ENCODE results near the gene DEPDC5. TPM values are rescaled to one million over a fixed set of nuclear protein-coding genes. Genes with fewer than 3 reads are reported as not detected.

Gene DEPDC5
- total RNA-seq (2013; cell fraction: nucleolus; rRNA removed): 142 and 159 TPM in 2 replicates
- total RNA-seq (2014; rRNA removed) (20.0 and 21.4 TPM in 2 replicates), total RNA-seq (2014; rRNA removed; fragmentation: Illumina TruSeq; extraction: Trizol) (26.7 and 26.8 TPM in 2 replicates), total RNA-seq (2021) (28.6 and 38.9 TPM in 2 replicates), polyA plus RNA-seq (2011; rRNA removed) (26.5 and 29.0 TPM in 2 replicates), polyA plus RNA-seq (2014; fragmentation: Illumina TruSeq; extraction: Trizol) (19.4 and 23.2 TPM in 2 replicates), polyA plus RNA-seq (2014; fragmentation: Nextera tagmentation; extraction: Ambion mirVana) (1 to 10 TPM; 3.0 to 6.2 TPM), polyA plus RNA-seq (2014; rRNA removed) (22.4 and 24.8 TPM in 2 replicates), polyA plus RNA-seq (2016; fragmentation: Nextera tagmentation; extraction: Ambion mirVana) (10 to 100 TPM; 23.1 to 26.9 TPM), polyA minus RNA-seq (2011; rRNA and poly(A)+ RNA removed) (67.8 and 78.9 TPM in 2 replicates), Bru-seq, nascent RNA (percentile 69 among the genes with signal in this experiment), BruChase-seq, experiment 1, labeled RNA remaining after a 6-hour chase (percentile 83 among the genes with signal in this experiment), BruChase-seq, experiment 2, labeled RNA remaining after a 2-hour chase (percentile 83 among the genes with signal in this experiment)
- polyA plus RNA-seq (2011; ENCODE audit: low read depth): 9.5 TPM
- 18.8 and 21.2 TPM in 2 replicates for polyA plus RNA-seq (2011; cell fraction: cytosol; rRNA removed)
- polyA plus RNA-seq (2011; cell fraction: nucleus; rRNA removed): 30.6 and 39.6 TPM in 2 replicates
- polyA plus RNA-seq (2012): 13.7 and 18.1 TPM in 2 replicates
- 13.0 and 21.1 TPM in 2 replicates for polyA minus RNA-seq (2011; cell fraction: cytosol; rRNA and poly(A)+ RNA removed)
- polyA minus RNA-seq (2011; cell fraction: nucleus; rRNA and poly(A)+ RNA removed): 42.9 and 82.9 TPM in 2 replicates
- long read RNA-seq, experiment 1, full-length matches to known transcripts: 1 of 3 reads
- long read RNA-seq, experiment 1, partial matches to known transcripts: 1 of 3 reads
- long read RNA-seq, experiment 1, other reads (novel, unspliced or antisense): 1 of 3 reads
- long read RNA-seq, experiment 2, transcript DEPDC5-241 (9 exons, 1,278 nt): major isoform, 7 of 24 reads
- long read RNA-seq, experiment 2, partial matches to known transcripts: 11 of 24 reads
- long read RNA-seq, experiment 2, other reads (novel, unspliced or antisense): 3 of 24 reads

- RAD21 ChIA-PET (ENCODE audit: unreplicated experiment): interaction anchor here (1.0 to 1.4 kb wide), 3 partner anchors 14 to 193 kb away, joined by 3 to 4 read pairs (median 4); partner anchors contain the start of gene PISD
- H3K4me3 ChIP-seq: peak within 1 kb of the TSS; percentile 84
- peaks cover 16% of the 10 kb centered on the region for H3K4me1 ChIP-seq (ENCODE audit: control insufficient read depth, insufficient read depth, low read length)
- peak within 1 kb of the TSS; percentile 97 for H3K27ac ChIP-seq (ENCODE audit: control insufficient read depth, insufficient read depth)
- H3K4me2 ChIP-seq (ENCODE audit: control insufficient read depth, insufficient read depth): peak within 1 kb of the TSS; percentile 98
- POLR2A ChIA-PET: interaction anchor here (0.6 to 1.6 kb wide), 8 partner anchors 10 to 407 kb away, joined by 3 to 4 read pairs (median 3); partner anchors contain the start of genes PATZ1 and PISD
- in situ Hi-C loops (cut with MboI) (no loop called here), intact Hi-C loops (cut with micrococcal nuclease; ENCODE audit: unreplicated experiment) (loop anchor here (2.0 to 10.0 kb wide), 4 partner anchors 35 to 407 kb away; partner anchors contain the start of genes PATZ1, PISD and YWHAH)
- H2AFZ ChIP-seq (ENCODE audit: control insufficient read depth, low read depth, low read length): peak within 1 kb of the TSS; percentile 94
- H3K9me3 ChIP-seq (replicated peaks; ENCODE audit: control insufficient read depth, insufficient read depth, low read length): no peaks in the 10 kb centered on the region
- H3K9ac ChIP-seq (ENCODE audit: control insufficient read depth, insufficient read depth, low read length): peak within 1 kb of the TSS; percentile 94
- H3K36me3 ChIP-seq (ENCODE audit: control insufficient read depth in 2 of 2, insufficient read depth in 2 of 2, low read length in 1 of 2): peaks cover 0 to 3% of the 10 kb centered on the region in 2 experiments; a peak in 2 of 4 replicates
- peaks cover 36% of the 10 kb centered on the region for H3K79me2 ChIP-seq (ENCODE audit: control insufficient read depth, insufficient read depth, low read length)
- no peaks in the 10 kb centered on the region for H4K20me1 ChIP-seq (ENCODE audit: control insufficient read depth, insufficient read depth)
- WGBS (ENCODE audit: insufficient coverage, insufficient replicate concordance, low lambda C conversion rate, missing lambda C conversion rate): 1% methylated on average over 61 of the region's 65 CpGs
- FAIRE-seq (no peak), ATAC-seq (peak; percentile 81), DNase-seq (ENCODE audit: low read depth, low spot score) (peak; percentile 79)
- H3K27me3 ChIP-seq (replicated peaks in 1 of 2; ENCODE audit: control insufficient read depth in 2 of 2, insufficient read depth in 2 of 2, low read length in 1 of 2): no peaks in the 10 kb centered on the region
- BruUV-seq (replicated peaks): no TSS peak
- SMC1A ChIA-PET (ENCODE audit: uncharacterized antibody, unreplicated experiment): interaction anchor here (1.1 kb wide), 1 partner anchor 29 kb away, joined by 3 read pairs; no protein-coding TSS in a partner anchor
- CTCF ChIA-PET: interaction anchor here (0.7 to 1.5 kb wide), 4 partner anchors 92 to 263 kb away, joined by 3 to 6 read pairs (median 3); no protein-coding TSS in a partner anchor
- TF ChIP-seq CBFB (IDR thresholded peaks at IDR 0.05; ENCODE audit: low read depth) (peak; percentile 54; the same call in 1 of the 2 replicates), SP1 (IDR thresholded peaks at IDR 0.05; ENCODE audit: low read depth, low read length) (peak; percentile 35), LARP7 (IDR thresholded peaks at IDR 0.05) (peak; percentile 80), BHLHE40 (IDR thresholded peaks at IDR 0.05; ENCODE audit: borderline replicate concordance in 1 of 2, low read depth in 2 of 2, low read length in 1 of 2) (peak; percentile 42 to 84; a peak in 2 of 4 replicates), BCL11A (IDR thresholded peaks at IDR 0.05; ENCODE audit: low read depth, low read length) (no peak), HSF1 (IDR thresholded peaks at IDR 0.05; ENCODE audit: low read depth, low read length) (no peak), ZBTB11 (CRISPR knock-in tag; IDR thresholded peaks at IDR 0.05) (no peak), TARDBP (IDR thresholded peaks at IDR 0.05; ENCODE audit: borderline replicate concordance) (peak; percentile 57; the same call in 1 of the 2 replicates), HDAC6 (IDR thresholded peaks at IDR 0.05; ENCODE audit: unreplicated experiment) (peak; percentile 85), ELK1 (IDR thresholded peaks at IDR 0.05; ENCODE audit: low read depth, low read length) (peak; percentile 75), EED (IDR thresholded peaks at IDR 0.05; ENCODE audit: low read depth) (peak; percentile 69; the same call in 1 of the 2 replicates), PML (IDR thresholded peaks at IDR 0.05; ENCODE audit: low read length) (peak; percentile 96)
Observed at GRCh38 chr22:31753634-31754501, at the start of gene DEPDC5. Gene DEPDC5 (plus strand): TSS chr22:31754019. CDS start chr22:31754922, 903 bp downstream.
